CD14-positive monocyte (primary cell): Measurements from ENCODE around the gene ACSBG1. TPM values are rescaled to one million over a fixed set of nuclear protein-coding genes. Genes with fewer than 3 reads are reported as not detected.

Experiments
- DNase-seq, 3 donors: peaks; one replicate each; pipeline ENCODE4 v3.0.0-alpha.2; 2011 to 2022
- H2AFZ ChIP-seq: 2 replicates; pipeline ENCODE4 v1.6.0; 2012; ENCODE audit warnings: mild to moderate bottlenecking, low read depth, low read length, inconsistent platforms; ENCODE audit not compliant: insufficient read depth, poor library complexity, severe bottlenecking
- H3K27ac ChIP-seq, 2 donors: 1 replicate in 1 of 2; 2 replicates in 1 of 2; pipeline ENCODE4 v1.5.1; 2012 to 2013; ENCODE audit warnings: low read length in 2 of 2, control low read depth in 1 of 2, inconsistent platforms in 1 of 2, low read depth in 1 of 2, mild to moderate bottlenecking in 1 of 2
- H3K27me3 ChIP-seq, 2 donors: one replicate each; pipeline versions ENCODE4 v1.6.0 to v1.6.1; 2011 to 2013; ENCODE audit warnings: low read length in 2 of 2; ENCODE audit not compliant: control insufficient read depth in 2 of 2, insufficient read depth in 2 of 2
- H3K36me3 ChIP-seq, 2 donors: replicated peaks in 1 of 2; 1 replicate in 1 of 2; 2 replicates in 1 of 2; pipeline versions ENCODE4 v1.5.1 to v1.6.1; 2012 to 2013; ENCODE audit warnings: low read length in 2 of 2, control low read depth in 1 of 2, inconsistent platforms in 1 of 2, mild to moderate bottlenecking in 1 of 2; ENCODE audit not compliant: insufficient read depth in 2 of 2, control insufficient read depth in 1 of 2
- H3K4me1 ChIP-seq, 2 donors: 1 replicate in 1 of 2; 2 replicates in 1 of 2; pipeline versions ENCODE4 v1.5.1 to v1.6.1; 2012 to 2013; ENCODE audit warnings: low read length in 2 of 2, control low read depth in 1 of 2, inconsistent platforms in 1 of 2, mild to moderate bottlenecking in 1 of 2, moderate library complexity in 1 of 2; ENCODE audit not compliant: insufficient read depth in 2 of 2, control insufficient read depth in 1 of 2
- H3K4me2 ChIP-seq: replicated peaks from 2 replicates; pipeline ENCODE3; 2012; ENCODE audit warnings: low read length, moderate library complexity, mild to moderate bottlenecking; ENCODE audit not compliant: poor library complexity, severe bottlenecking; ENCODE audit errors: extremely low read depth
- H3K4me3 ChIP-seq, 3 experiments: fragments of 200-600 bp in 1 of 3; sonication (generic) in 1 of 3; replicated peaks in 1 of 3; 1 replicate in 2 of 3; 2 replicates in 1 of 3; pipeline ENCODE4 v1.5.1; 2011 to 2013; ENCODE audit warnings: low read length in 3 of 3, mild to moderate bottlenecking in 3 of 3, control low read depth in 2 of 3, low read depth in 2 of 3, inconsistent platforms in 1 of 3, moderate library complexity in 1 of 3
- H3K79me2 ChIP-seq: 2 replicates; pipeline ENCODE4 v1.6.0; 2012; ENCODE audit warnings: mild to moderate bottlenecking, control low read depth, inconsistent platforms, low read length, moderate library complexity; ENCODE audit not compliant: insufficient read depth
- H3K9ac ChIP-seq: 2 replicates; pipeline ENCODE4 v1.6.0; 2017; ENCODE audit warnings: low read length, mild to moderate bottlenecking; ENCODE audit not compliant: insufficient read depth, poor library complexity, severe bottlenecking
- H3K9me3 ChIP-seq, 2 donors: replicated peaks in 1 of 2; 1 replicate in 1 of 2; 2 replicates in 1 of 2; pipeline versions ENCODE4 v1.5.1 to v1.6.1; 2012 to 2013; ENCODE audit warnings: low read length in 2 of 2, control low read depth in 1 of 2; ENCODE audit not compliant: control insufficient read depth in 1 of 2, insufficient read depth in 1 of 2
- H4K20me1 ChIP-seq: 2 replicates; pipeline ENCODE4 v1.6.0; 2012; ENCODE audit warnings: mild to moderate bottlenecking, low read length, control low read depth, moderate library complexity; ENCODE audit not compliant: insufficient read depth
- H3K27ac Mint-ChIP-seq, 7 donors: one replicate each; pipeline ENCODE4 v1.8.0; 2020; ENCODE audit warnings: mild to moderate bottlenecking in 7 of 7, mixed read lengths in 7 of 7, moderate library complexity in 6 of 7, inconsistent platforms in 2 of 7
- H3K27me3 Mint-ChIP-seq, 3 donors: one replicate each; pipeline ENCODE4 v1.8.0; 2021 to 2022; ENCODE audit warnings: low read depth in 3 of 3, mild to moderate bottlenecking in 3 of 3, mixed read lengths in 3 of 3, moderate library complexity in 3 of 3, inconsistent platforms in 1 of 3
- H3K36me3 Mint-ChIP-seq, 2 donors: one replicate each; pipeline ENCODE4 v1.8.0; 2020; ENCODE audit warnings: mixed read lengths in 2 of 2, inconsistent platforms in 1 of 2, mild to moderate bottlenecking in 1 of 2
- H3K4me1 Mint-ChIP-seq: one replicate; pipeline ENCODE4 v1.8.0; 2020; ENCODE audit warnings: mild to moderate bottlenecking, mixed read lengths
- H3K4me3 Mint-ChIP-seq, 2 donors: one replicate each; pipeline ENCODE4 v1.8.0; 2020; ENCODE audit warnings: mild to moderate bottlenecking in 2 of 2, mixed read lengths in 2 of 2, moderate library complexity in 1 of 2
- H3K9me3 Mint-ChIP-seq, 7 donors: one replicate each; pipeline ENCODE4 v1.8.0; 2020 to 2022; ENCODE audit warnings: mixed read lengths in 7 of 7, mild to moderate bottlenecking in 6 of 7, moderate library complexity in 6 of 7, inconsistent platforms in 2 of 7
- WGBS: methylation state at CpG from one replicate; pipeline ENCODE4 v1.1.5; 2013; ENCODE audit warnings: missing lambda C conversion rate; ENCODE audit not compliant: insufficient coverage; 5-methylcytosine and 5-hydroxymethylcytosine counted together
- intact Hi-C, 2 donors: fragments of 100-400 bp; cut with micrococcal nuclease; formaldehyde crosslinking; loops; one replicate each; pipeline versions ENCODE4 v1.15.0 to v1.15.1; 2023
- polyA plus RNA-seq, 3 donors: library from polyadenylated mRNA; depleted of rRNA in 1 of 3; unstranded in 2 of 3; stranded (reverse) in 1 of 3; fragments of 300-500 nt in 2 of 3; fragments of >200 nt in 1 of 3; fragmentation: Illumina TruSeq in 2 of 3; gene quantifications; 1 replicate in 2 of 3; 2 replicates in 1 of 3; pipeline ENCODE4 v1.2.3, GENCODE V29; 2012 to 2021
- TF ChIP-seq, protein P1 (sequence below): fragments of 200-600 bp; IDR thresholded peaks from one replicate; pipeline ENCODE4 v1.8.0; 2022; ENCODE audit warnings: antibody characterized with exemption, mild to moderate bottlenecking

The ACSBG1 gene
- polyA plus RNA-seq, 3 donors, result 0.01 TPM; not detected in 2

DNA sequence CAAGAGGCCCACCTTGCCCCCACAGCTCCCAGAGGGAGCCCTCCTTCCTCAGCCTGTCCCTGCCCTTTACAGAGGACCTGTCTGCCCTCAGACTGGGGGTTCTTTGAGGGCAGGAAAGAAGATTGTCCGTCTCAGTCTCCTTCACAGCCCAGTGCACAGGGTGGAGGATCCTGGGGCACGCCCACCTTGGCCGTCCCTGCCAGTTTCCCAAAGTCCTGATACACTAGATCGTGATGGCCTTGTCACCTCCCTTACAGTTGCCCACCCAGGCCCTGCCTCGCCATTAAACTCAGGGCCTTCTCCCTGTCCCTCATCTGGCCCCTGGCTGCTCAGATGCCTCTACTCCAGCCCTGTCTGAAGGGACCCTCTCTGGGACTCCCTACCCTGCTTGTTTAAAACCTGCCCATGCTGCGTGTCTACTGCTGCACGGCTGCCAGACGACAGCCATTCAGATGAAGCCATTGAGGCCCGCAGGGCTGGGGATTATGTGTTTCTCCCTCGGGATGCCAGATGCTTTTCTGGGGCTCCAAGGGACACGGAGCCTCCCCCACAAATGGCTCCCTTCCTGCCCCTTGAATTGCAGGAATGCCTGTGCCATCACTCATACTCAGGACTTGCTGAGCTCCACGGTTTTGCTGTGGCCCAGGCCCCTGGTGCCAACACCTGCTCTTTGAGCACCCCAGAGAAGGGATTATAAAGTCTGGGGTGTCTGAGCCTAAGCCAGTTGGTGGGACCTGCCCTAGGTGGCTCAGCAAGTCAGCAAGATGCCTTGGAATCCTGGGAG is 27.8 kb downstream of the ACSBG1 start:
- Mint-ChIP-seq H3K36me3 (no peaks in the 10 kb centered on the region), H3K27ac (peak overlapping the region in 1 of 7 donors; percentile 17), H3K9me3 (no peaks in the 10 kb centered on the region), H3K27me3 (peaks cover 0 to 8% (median 4%) of the 10 kb centered on the region in 3 donors), H3K4me3 (no peak overlapping the region), H3K4me1 (no peaks in the 10 kb centered on the region)
- intact Hi-C loops, result no loop called here
- WGBS, result over 99% methylated on average over 11 of the region's 12 CpGs
- Histone ChIP-seq H4K20me1 (no peaks in the 10 kb centered on the region), H3K36me3 (no peaks in the 10 kb centered on the region), H3K4me1 (no peaks in the 10 kb centered on the region), H3K4me2 (no peak overlapping the region), H2AFZ (no peak overlapping the region), H3K4me3 (no peak overlapping the region), H3K27me3 (no peaks in the 10 kb centered on the region), H3K9ac (no peak overlapping the region), H3K79me2 (no peaks in the 10 kb centered on the region), H3K27ac (no peak overlapping the region), H3K9me3 (no peaks in the 10 kb centered on the region)
- TF ChIP-seq, protein P1, sequence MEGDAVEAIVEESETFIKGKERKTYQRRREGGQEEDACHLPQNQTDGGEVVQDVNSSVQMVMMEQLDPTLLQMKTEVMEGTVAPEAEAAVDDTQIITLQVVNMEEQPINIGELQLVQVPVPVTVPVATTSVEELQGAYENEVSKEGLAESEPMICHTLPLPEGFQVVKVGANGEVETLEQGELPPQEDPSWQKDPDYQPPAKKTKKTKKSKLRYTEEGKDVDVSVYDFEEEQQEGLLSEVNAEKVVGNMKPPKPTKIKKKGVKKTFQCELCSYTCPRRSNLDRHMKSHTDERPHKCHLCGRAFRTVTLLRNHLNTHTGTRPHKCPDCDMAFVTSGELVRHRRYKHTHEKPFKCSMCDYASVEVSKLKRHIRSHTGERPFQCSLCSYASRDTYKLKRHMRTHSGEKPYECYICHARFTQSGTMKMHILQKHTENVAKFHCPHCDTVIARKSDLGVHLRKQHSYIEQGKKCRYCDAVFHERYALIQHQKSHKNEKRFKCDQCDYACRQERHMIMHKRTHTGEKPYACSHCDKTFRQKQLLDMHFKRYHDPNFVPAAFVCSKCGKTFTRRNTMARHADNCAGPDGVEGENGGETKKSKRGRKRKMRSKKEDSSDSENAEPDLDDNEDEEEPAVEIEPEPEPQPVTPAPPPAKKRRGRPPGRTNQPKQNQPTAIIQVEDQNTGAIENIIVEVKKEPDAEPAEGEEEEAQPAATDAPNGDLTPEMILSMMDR, result no peak
- DNase-seq, result no peak

DNA sequence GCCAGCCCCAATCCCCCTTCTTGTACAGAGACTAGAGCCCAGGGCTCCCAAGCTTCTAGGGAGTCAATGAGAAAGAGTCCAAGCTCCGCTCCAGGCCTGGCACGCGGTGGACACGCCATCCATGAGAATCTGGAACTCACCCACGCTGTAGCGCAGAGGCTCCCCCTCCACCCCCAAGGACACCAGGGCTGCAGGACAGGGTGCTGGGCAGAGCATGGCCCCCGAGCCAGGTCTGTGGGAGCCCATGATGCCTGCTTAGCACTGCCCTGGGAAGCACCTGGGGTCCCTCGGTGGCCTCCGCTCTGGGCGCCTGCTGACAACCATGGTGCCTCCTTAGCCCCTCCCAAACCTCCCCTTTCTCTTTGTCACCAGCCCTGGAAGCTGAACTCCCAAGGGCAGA is 28.5 kb downstream of the ACSBG1 start:
- 95% methylated on average over 10 of the region's 10 CpGs for WGBS
- H3K9ac ChIP-seq, result no peak overlapping the region
- no peaks in the 10 kb centered on the region for H3K4me1 ChIP-seq
- no peaks in the 10 kb centered on the region for H3K27me3 ChIP-seq
- Mint-ChIP-seq H3K36me3 (no peaks in the 10 kb centered on the region), H3K9me3 (no peaks in the 10 kb centered on the region), H3K27me3 (peaks cover 0 to 8% (median 4%) of the 10 kb centered on the region in 3 donors), H3K4me3 (no peak overlapping the region), H3K27ac (no peak overlapping the region), H3K4me1 (no peaks in the 10 kb centered on the region)
- intact Hi-C loops, result no loop called here
- TF ChIP-seq, protein P1, result no peak
- no peak for DNase-seq
- no peak overlapping the region for H2AFZ ChIP-seq
- H3K9me3 ChIP-seq, result no peaks in the 10 kb centered on the region
- no peak overlapping the region for H3K4me2 ChIP-seq
- no peaks in the 10 kb centered on the region for H3K79me2 ChIP-seq
- no peak overlapping the region for H3K27ac ChIP-seq
- no peak overlapping the region for H3K4me3 ChIP-seq
- no peaks in the 10 kb centered on the region for H3K36me3 ChIP-seq
- H4K20me1 ChIP-seq, result no peaks in the 10 kb centered on the region
